GM23248 (cell line): ENCODE results near the gene GAA. TPM values are rescaled to one million over a fixed set of nuclear protein-coding genes. Genes with fewer than 3 reads are reported as not detected.
A peak's percentile ranks its signal among the peaks of the same experiment; 100 is the strongest.

ENCODE experiments used
- DNase-seq: peaks from one replicate; pipeline ENCODE4 v3.0.0-alpha.2; 2015
- H2AFZ ChIP-seq: fragments of 200-600 bp; sonication (generic); 2 replicates; pipeline ENCODE4 v1.6.1; 2016; ENCODE audit warnings: antibody characterized with exemption
- H3F3A ChIP-seq: fragments of 200-600 bp; sonication (generic); 2 replicates; pipeline ENCODE4 v1.6.1; 2016; ENCODE audit warnings: mild to moderate bottlenecking, antibody characterized with exemption, mixed run types; ENCODE audit not compliant: insufficient read depth
- H3K27ac ChIP-seq: fragments of 200-600 bp; sonication (generic); 2 replicates; pipeline ENCODE4 v1.5.1; 2016; ENCODE audit warnings: mild to moderate bottlenecking
- H3K27me3 ChIP-seq: fragments of 200-600 bp; sonication (generic); replicated peaks from 2 replicates; pipeline ENCODE4 v1.6.1; 2016; ENCODE audit warnings: mild to moderate bottlenecking; ENCODE audit not compliant: insufficient read depth
- H3K36me3 ChIP-seq: fragments of 200-600 bp; sonication (generic); 2 replicates; pipeline ENCODE4 v1.6.1; 2016; ENCODE audit warnings: low read depth, mild to moderate bottlenecking
- H3K4me1 ChIP-seq: fragments of 200-600 bp; sonication (generic); 2 replicates; pipeline ENCODE4 v1.6.1; 2016; ENCODE audit warnings: mild to moderate bottlenecking; ENCODE audit not compliant: insufficient read depth
- H3K4me2 ChIP-seq: fragments of 200-600 bp; sonication (generic); one replicate; pipeline ENCODE4 v1.6.1; 2016; ENCODE audit warnings: mild to moderate bottlenecking; ENCODE audit not compliant: unreplicated experiment
- H3K4me3 ChIP-seq: fragments of 200-600 bp; sonication (generic); 2 replicates; pipeline ENCODE4 v1.5.1; 2016; ENCODE audit warnings: mild to moderate bottlenecking
- H3K79me2 ChIP-seq: fragments of 200-600 bp; sonication (generic); 2 replicates; pipeline ENCODE4 v1.6.1; 2016; ENCODE audit warnings: mild to moderate bottlenecking; ENCODE audit not compliant: insufficient read depth
- H3K9ac ChIP-seq: fragments of 200-600 bp; sonication (generic); 2 replicates; pipeline ENCODE4 v1.6.1; 2016; ENCODE audit warnings: mild to moderate bottlenecking
- H3K9me2 ChIP-seq: fragments of 200-600 bp; sonication (generic); 2 replicates; pipeline ENCODE4 v1.6.1; 2016; ENCODE audit warnings: mixed run types, mild to moderate bottlenecking, moderate library complexity; ENCODE audit not compliant: insufficient read depth
- H3K9me3 ChIP-seq: fragments of 200-600 bp; sonication (generic); one replicate; pipeline ENCODE4 v1.6.1; 2017; ENCODE audit warnings: low read depth
- H4K20me1 ChIP-seq: fragments of 200-600 bp; sonication (generic); 2 replicates; pipeline ENCODE4 v1.6.0; 2016; ENCODE audit not compliant: insufficient read depth
- EZH2 ChIP-seq: fragments of 200-600 bp; sonication (generic); IDR thresholded peaks from 2 replicates; pipeline ENCODE4 v1.6.1; 2018; ENCODE audit warnings: antibody characterized with exemption, mild to moderate bottlenecking; ENCODE audit not compliant: insufficient read depth, poor library complexity, severe bottlenecking
- EZH2phosphoT487 ChIP-seq: fragments of 200-600 bp; sonication (generic); IDR thresholded peaks from 2 replicates; pipeline ENCODE4 v1.6.1; 2018; ENCODE audit warnings: antibody characterized with exemption, moderate library complexity, mild to moderate bottlenecking, low read depth; ENCODE audit not compliant: insufficient read depth
- WGBS, 2 experiments: methylation state at CpG; one replicate each; pipeline ENCODE4 v1.1.6; 2015 to 2017; ENCODE audit warnings: low lambda C conversion rate in 2 of 2, low coverage in 1 of 2; ENCODE audit errors: missing lambda C conversion rate in 2 of 2; 5-methylcytosine and 5-hydroxymethylcytosine counted together
- in situ Hi-C: fragments of 300-500 bp; cut with MboI; formaldehyde crosslinking; loops from 2 replicates; pipeline ENCODE4 v1.15.0; 2020
- polyA plus RNA-seq: library from polyadenylated mRNA; unstranded; fragments of >200 nt; fragmentation: Nextera tagmentation; extraction: Ambion mirVana; gene quantifications from 2 replicates; pipeline ENCODE4 v1.2.1, GENCODE V29; 2016
- total RNA-seq: library from RNA; depleted of rRNA; stranded (reverse); fragments of >200 nt; shearing (Covaris generic); gene quantifications from 2 replicates; pipeline ENCODE4 v1.2.3, GENCODE V29; 2014

Gene GAA
- total and polyA plus RNA-seq, 2 experiments from 2014 or later = 80.2 to 127 TPM

GRCh38 chr17:80081596-80081995 lies 19.8 kb upstream of the GAA start:
- Histone ChIP-seq H3K27me3 (no peaks in the 10 kb centered on the region), H3F3A (no peaks in the 10 kb centered on the region), H3K4me1 (no peaks in the 10 kb centered on the region), H3K9me2 (no peaks in the 10 kb centered on the region), H3K27ac (no peak overlapping the region), H3K9ac (no peak overlapping the region), H4K20me1 (no peaks in the 10 kb centered on the region), H3K4me2 (no peak overlapping the region), H3K4me3 (no peak overlapping the region), H2AFZ (no peak overlapping the region), H3K36me3 (no peaks in the 10 kb centered on the region), H3K9me3 (no peaks in the 10 kb centered on the region), H3K79me2 (no peaks in the 10 kb centered on the region)
- no peak for TF ChIP-seq EZH2
- TF ChIP-seq EZH2phosphoT487 = no peak
- DNase-seq = no peak
- in situ Hi-C loops = no loop called here
- WGBS, 2 experiments = 82 to 86% methylated on average over 14 of the region's 14 CpGs

GRCh38 chr17:80082403-80083135 lies 18.8 kb upstream of the GAA start:
- Histone ChIP-seq H3K4me2 (peak overlapping the region; percentile 58), H3K36me3 (no peaks in the 10 kb centered on the region), H4K20me1 (no peaks in the 10 kb centered on the region), H3K9me3 (no peaks in the 10 kb centered on the region), H3K4me1 (no peaks in the 10 kb centered on the region), H3K9ac (no peak overlapping the region), H2AFZ (peak overlapping the region; percentile 49; the same call in 1 of the 2 replicates), H3K27me3 (no peaks in the 10 kb centered on the region), H3K9me2 (no peaks in the 10 kb centered on the region), H3K4me3 (peak overlapping the region; percentile 52), H3K79me2 (no peaks in the 10 kb centered on the region), H3F3A (no peaks in the 10 kb centered on the region), H3K27ac (no peak overlapping the region)
- WGBS, 2 experiments = 19 to 20% methylated on average over 20 of the region's 20 CpGs
- DNase-seq = peak; percentile 81
- TF ChIP-seq EZH2phosphoT487 (no peak), EZH2 (no peak)
- in situ Hi-C loops = no loop called here

- Histone ChIP-seq H3K79me2 (no peaks in the 10 kb centered on the region), H3K36me3 (no peaks in the 10 kb centered on the region), H4K20me1 (no peaks in the 10 kb centered on the region), H3K9ac (no peak overlapping the region), H3K27me3 (no peaks in the 10 kb centered on the region), H3K9me3 (no peaks in the 10 kb centered on the region), H3K9me2 (no peaks in the 10 kb centered on the region), H3K27ac (no peak overlapping the region), H3K4me1 (no peaks in the 10 kb centered on the region), H3K4me3 (no peak overlapping the region), H3F3A (no peaks in the 10 kb centered on the region), H2AFZ (peak overlapping the region; percentile 49; the same call in 1 of the 2 replicates), H3K4me2 (peak overlapping the region; percentile 58)
- 62 to 78% methylated on average over 9 to 13 of the region's 13 CpGs for WGBS, 2 experiments
- no peak for TF ChIP-seq EZH2phosphoT487
- no peak for TF ChIP-seq EZH2
- DNase-seq = no peak
- in situ Hi-C loops = no loop called here
These were observed 18.2 kb upstream of the GAA start for GRCh38 chr17:80083136-80083661.

GRCh38 chr17:80084773-80085172 lies 16.6 kb upstream of the GAA start:
- Histone ChIP-seq H3K9me2 (no peaks in the 10 kb centered on the region), H3K27ac (no peak overlapping the region), H4K20me1 (no peaks in the 10 kb centered on the region), H2AFZ (no peak overlapping the region), H3K27me3 (no peaks in the 10 kb centered on the region), H3K79me2 (no peaks in the 10 kb centered on the region), H3K9me3 (no peaks in the 10 kb centered on the region), H3K4me2 (no peak overlapping the region), H3K4me1 (no peaks in the 10 kb centered on the region), H3K36me3 (no peaks in the 10 kb centered on the region), H3F3A (no peaks in the 10 kb centered on the region), H3K9ac (no peak overlapping the region), H3K4me3 (no peak overlapping the region)
- DNase-seq = no peak
- 72 to 76% methylated on average over 15 of the region's 15 CpGs for WGBS, 2 experiments
- TF ChIP-seq EZH2 = no peak
- TF ChIP-seq EZH2phosphoT487 = no peak
- in situ Hi-C loops = no loop called here
